HT1080 (cell line): ENCODE data around the gene CRCP. TPM values are rescaled to one million over a fixed set of nuclear protein-coding genes. Genes with fewer than 3 reads are reported as not detected.

Experiments used
- DNase-seq: peaks from one replicate; pipeline ENCODE4 v3.0.0-alpha.2; 2015; ENCODE audit warnings: low read depth
- total RNA-seq: library from RNA; depleted of rRNA; stranded (reverse); fragments of >200 nt; shearing (Covaris generic); gene quantifications from 2 replicates; pipeline ENCODE4 v1.2.3, GENCODE V29; 2014; rRNA removed

The CRCP gene
- total RNA-seq, 1 experiment from 2014 or later: 30.6 TPM

DNA sequence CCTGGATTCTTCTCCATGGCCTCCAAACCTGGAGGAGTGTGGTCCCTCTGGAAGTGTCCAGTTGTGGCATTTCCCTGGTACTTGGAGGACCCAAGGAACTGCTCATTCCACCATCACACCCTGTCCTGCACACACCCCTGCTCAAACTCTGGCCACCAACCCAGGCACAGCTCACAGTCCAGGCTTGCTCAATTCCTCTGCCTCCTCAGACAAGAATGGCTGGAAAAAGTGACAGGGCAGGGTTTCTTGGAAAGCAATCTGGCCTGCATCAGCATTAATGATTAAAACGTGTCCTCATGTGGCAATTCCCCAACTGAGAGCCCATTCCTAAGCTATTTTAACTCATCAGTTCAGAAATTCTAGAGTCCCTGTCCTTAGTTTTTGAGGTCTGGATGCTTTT lies 73.3 kb downstream of the CRCP start:
- no peak for DNase-seq

DNA sequence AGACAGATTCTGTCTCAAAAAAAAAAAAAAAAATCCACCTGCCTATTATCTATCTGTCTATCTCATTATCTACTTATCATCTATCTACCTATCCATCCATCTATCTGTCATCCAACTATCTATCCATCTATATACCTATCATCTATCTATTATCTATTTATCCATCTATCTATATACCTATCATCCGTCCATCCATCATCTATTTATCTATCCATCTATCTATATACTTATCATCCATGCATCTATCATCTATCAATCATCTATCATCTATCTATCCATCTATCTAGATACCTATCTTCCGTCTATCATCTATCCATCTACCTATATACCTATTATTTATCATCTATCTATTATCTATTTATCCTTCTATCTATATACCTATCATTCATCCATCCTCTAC lies 74.0 kb downstream of the CRCP start:
- DNase-seq: no peak

DNA sequence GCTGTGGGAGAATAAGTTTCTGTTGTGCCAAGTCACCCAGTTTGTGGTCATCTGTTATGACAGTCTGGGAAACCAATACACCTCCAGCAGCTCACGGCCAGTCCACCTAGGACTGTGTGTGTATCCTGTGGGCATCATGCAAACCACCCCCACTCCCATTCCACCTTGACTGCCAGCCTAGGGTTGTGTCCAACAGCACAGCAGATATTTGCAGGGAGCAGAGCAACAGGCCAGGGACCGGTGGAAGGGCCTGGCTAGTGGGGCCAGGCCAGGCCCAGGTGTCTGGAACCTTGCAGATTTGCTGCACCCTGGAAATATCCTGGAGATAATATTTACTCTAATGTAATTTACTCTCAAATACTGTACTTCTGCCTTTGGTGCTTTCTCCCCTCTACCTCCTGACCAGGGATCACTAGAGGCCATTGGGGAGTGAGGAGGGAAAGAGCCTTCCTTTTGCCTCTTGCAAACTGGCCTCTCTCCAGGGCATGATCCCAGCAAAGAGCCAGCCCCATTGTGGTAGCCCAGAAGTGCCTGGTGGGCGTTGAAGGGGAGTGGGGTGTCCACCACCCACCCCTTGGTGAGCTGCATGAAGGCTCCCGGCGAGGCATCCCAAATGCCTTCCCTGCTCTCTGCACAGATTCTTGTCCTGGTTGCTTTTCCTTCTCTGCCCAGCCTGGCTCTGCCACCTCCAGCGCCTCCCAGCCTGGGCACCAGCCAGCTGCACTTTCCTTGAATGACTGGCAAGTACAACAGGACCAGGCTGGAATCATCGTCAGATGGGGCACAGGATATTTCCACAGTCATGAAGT lies 75.3 kb downstream of the CRCP start:
- no peak for DNase-seq

DNA sequence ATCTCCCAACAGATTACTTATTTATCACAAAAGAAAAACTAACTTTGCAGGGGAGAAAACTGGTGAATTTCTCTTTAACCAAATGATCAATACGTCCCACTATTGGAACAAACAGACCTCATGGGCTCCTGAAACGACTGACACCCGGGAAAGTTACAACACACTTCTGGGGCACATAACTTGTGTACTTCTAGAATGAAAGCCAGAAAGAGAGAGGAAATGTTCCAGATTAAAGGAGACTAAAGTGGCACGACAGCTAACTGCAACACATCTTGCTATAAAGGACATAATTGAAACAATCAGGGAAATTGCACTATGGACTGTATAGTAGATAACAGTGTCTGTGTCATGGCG lies 75.8 kb downstream of the CRCP start:
- no peak for DNase-seq

DNA sequence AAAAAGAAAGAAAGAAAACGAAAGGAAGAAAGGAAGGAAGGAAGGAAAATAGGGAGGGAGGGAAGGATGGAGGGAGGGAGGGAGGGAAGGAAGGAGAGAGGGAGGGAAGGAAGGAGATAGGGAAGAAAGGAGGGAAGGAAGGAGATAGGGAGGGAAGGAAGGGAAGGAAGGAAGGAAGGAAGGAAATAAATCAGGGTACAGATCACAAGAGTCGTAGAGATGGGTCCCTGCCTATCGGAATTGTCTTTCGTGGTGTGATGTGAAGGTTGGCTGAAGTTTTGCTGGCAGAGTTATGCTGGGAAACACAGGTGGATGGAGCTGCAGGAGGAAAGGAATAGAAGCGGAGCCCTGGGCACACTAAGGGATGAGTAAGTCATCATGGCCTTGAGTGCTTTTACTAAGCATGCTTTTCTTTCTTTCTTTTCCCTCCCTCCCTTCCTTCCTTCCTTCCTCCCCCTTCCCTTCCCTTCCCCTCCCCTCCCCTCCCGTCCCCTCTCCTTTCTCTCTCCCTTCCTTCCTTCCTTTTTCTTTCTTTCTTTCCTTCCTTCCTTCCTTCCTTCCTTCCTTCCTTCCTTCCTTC lies 78.6 kb downstream of the CRCP start:
- no peak for DNase-seq

DNA sequence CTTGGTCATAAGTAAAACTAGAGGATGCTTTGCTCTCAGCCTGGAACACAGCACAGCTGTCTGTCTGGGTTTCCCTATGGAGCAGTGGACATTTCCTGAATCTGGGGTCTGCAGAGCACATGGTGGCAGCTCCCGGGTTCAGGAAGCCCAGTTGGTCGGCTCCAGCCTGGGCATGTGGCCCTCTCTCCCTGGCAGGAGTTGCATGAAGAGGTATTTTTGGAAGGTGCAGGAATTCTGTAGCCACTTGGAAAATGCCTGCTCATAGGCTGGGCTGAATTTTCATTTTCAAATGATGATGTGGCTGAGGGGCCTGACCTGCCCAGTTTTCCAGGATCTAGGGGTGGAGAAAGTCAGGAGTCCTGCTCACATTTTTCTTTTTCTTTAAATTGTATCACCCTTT lies 83.8 kb downstream of the CRCP start:
- no peak for DNase-seq

DNA sequence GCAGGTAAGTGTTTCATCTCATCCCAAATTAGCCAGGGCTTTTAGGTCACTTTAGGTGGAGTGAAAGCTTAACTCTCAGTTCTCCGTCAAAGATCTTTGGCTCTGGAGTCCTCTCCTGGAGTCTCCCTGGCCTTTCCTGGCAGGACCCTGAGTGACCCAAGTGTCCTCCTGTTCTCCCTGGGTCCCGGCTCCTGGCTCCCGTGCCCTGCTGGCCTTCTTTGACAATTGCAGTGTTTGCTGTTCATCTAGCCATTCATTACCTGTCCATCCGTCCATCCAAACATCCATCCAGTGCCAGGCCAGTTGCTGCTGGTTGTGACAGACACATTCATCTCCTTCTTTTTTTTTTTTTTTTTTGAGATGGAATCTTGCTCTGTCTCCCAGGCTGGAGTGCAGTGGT lies 84.3 kb downstream of the CRCP start:
- DNase-seq: no peak

DNA sequence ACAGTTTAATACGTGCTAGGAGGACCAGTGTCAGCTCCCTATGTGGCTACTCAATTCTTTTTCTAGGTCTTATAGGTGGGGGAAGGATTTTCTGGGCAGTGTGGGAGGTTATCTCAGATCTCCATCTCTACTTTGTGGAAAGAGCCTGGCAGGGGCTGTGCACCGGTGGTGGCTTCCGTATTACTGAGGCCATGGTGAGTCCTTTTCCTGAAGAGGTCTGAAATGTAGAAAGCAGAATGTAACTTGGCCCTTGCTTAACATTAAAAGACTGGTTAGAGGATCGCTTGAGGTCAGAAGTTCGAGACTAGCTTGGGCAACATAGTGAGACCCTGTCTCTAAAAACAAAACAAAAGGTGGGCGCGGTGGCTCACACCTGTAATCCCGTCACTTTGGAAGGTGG lies 87.8 kb downstream of the CRCP start:
- no peak for DNase-seq

Other genes starting within 250 kb of the CRCP start
- 11.0 and 17.5 TPM in 2 replicates for gene VKORC1L1, start 241.8 kb upstream of the CRCP start, total RNA-seq
- 19.2 and 30.1 TPM in 2 replicates for gene GUSB, start 132.6 kb upstream of the CRCP start, total RNA-seq
- 49.7 and 49.8 TPM in 2 replicates for gene ASL, start 39.0 kb upstream of the CRCP start, total RNA-seq
- 46.4 and 51.6 TPM in 2 replicates for gene TPST1, start 90.5 kb downstream of the CRCP start, total RNA-seq